HG02840 (cell line): Measurements from ENCODE around the gene EFTUD2.

Source experiments
- ATAC-seq: cut with Tn5 transposase; IDR thresholded peaks from one replicate; pipeline ENCODE4 v1.9.1; 2021; ENCODE audit warnings: mild to moderate bottlenecking, moderate library complexity, moderate number of reproducible peaks; ENCODE audit not compliant: unreplicated experiment, low FRiP score

Gene EFTUD2

DNA sequence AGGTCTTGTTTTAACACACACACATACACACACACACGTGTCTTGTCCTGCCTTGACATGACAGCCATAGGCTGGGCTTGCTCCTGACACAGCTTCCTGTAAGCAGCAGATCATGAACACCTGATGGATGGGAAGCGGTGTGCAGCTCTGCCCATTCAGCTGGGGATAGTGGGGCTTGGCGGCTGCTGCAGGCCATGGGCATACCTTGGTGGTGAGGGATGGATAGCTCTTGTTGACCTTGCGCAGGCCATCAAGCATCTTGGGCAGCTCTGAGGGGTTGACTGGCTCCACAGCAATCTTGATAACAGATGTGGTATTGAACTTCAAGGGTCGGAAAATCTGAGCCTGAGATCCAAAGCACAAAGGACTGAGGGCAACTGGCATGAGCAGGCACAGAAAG lies 39.5 kb downstream of the EFTUD2 start:
- no peak for ATAC-seq

DNA sequence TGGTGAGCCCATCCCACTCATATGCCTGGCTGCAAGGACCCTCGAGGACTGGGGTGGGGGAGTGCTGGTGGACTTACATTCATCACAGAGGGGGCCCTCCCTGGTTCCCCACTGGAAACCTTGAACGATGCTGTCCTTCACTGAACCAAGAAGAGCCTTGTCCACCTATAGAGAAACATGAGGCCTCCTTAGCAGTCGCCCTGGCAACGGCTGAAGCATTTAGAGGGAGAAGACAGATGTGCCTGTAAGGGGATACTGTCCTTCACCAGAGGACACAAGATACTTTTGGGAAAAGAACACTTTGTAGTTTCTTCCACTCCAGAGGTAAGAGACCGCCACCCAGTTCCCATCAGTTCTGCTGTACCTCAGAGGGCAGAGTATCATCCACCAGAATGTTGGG lies 45.1 kb downstream of the EFTUD2 start:
- no peak for ATAC-seq

DNA sequence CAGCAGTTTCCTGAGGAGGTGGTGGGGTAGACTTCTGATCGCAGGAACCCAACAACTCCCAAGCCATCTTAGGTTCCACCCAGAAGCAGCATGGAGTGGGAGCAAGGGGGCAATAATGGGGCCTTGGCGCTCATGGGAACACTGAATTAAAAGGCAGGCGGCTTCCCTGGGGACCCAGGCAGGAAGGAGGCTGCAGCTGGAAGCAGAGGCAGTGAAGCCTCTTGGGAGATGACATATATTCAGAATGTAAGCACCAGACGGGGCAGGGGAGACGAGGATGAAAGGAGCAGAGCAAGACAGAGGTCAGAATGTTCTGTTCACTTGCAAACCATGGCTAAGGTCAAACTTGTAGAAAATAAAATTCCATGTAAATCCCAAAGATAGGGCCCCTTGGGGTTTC lies 48.6 kb downstream of the EFTUD2 start:
- no peak for ATAC-seq

DNA sequence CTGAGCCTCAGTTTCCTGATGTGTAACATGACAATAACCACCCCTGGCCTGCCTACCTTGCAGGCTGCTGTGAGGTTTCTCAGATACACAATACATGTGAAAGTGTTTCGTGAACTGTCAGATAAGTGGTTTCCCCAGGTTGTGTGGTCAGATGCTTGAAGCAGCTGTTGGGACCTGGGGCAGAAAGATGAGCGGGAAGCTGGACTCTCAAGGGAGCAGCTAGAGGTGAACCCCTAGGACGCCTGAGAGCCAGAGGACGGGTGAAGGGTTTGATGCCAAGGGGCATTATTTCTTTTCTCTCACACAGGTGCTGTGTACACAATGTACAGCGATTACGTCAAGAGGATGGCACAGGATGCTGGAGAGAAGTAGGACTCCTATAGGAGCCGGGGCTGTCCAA lies 49.2 kb downstream of the EFTUD2 start:
- no peak for ATAC-seq

DNA sequence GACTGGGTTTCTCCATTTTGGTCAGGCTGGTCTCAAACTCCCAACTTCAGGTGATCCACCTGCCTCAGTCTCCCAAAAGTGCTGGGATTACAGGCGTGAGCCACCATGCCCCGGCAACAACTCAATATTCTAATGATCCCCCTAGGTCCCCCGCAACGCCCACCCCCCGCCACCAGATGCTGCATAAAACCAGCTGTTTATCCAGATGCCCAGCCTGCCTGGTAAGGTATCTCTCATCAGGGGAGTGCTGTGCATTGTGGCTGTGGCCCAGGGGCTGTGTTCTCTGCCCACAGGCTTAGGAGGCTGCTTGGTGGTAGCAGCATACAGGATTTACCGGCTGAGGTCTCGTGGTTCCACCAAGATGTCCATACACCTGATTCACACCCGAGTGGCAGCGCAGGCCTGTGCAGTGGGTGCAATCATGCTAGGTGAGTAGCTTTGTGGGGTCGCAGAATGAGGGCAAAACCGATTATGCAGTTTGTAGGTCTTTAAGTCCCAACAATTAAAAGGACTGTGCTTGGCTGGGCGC lies 50.2 kb downstream of the EFTUD2 start:
- ATAC-seq = no peak

DNA sequence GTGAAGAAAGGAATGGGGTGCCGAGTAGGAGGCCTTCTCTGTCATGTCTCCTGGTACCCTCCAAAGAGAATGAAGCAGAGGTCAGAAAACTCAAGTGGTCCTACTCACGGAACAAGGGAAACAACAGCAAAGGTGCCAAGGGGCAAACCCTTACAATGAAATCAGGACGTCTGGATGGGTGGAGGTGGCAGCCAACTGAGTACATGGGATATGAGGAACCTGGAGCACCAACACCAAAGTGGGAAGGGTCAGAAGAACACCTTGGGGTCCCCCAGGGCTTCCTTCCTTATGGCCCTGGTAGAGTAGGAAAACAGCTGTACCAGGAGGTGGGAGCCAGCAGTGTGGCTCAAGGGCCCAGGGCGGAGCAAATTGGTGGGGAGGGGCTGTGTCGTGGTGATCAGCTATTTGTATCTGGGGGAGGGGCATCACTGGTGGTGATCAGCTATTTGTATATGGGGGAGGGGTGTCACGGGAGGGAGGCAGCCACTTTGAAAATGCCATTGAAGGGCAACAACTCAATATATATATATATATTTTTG lies 50.9 kb downstream of the EFTUD2 start:
- no peak for ATAC-seq

GRCh38 chr17:44847586-44847985 lies 51.7 kb downstream of the EFTUD2 start, which contains the start of gene HIGD1B:
HIGD1B (plus strand) TSS chr17:44847883; CDS start chr17:44848153, 270 bp downstream.
- ATAC-seq = no peak

DNA sequence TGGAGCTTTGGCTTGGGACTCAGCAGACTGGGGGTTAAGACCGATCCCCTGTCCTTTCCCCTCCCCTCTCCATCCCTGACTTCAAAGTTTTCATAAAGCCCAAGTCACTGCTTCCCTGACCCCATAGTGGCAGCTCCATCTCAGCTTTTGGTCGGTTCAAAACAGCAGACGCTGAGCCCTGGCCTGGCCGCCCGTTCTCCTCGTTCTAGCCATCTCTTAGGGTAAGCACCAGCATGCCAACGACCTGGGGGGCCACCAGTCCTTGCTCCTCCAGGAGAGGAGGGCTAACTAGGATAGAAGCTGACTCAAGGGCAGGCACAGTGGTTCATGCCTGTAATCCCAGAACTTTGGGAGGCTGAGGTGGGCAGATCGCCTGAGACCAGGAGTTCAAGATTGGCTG lies 53.0 kb downstream of the EFTUD2 start:
- no peak for ATAC-seq

DNA sequence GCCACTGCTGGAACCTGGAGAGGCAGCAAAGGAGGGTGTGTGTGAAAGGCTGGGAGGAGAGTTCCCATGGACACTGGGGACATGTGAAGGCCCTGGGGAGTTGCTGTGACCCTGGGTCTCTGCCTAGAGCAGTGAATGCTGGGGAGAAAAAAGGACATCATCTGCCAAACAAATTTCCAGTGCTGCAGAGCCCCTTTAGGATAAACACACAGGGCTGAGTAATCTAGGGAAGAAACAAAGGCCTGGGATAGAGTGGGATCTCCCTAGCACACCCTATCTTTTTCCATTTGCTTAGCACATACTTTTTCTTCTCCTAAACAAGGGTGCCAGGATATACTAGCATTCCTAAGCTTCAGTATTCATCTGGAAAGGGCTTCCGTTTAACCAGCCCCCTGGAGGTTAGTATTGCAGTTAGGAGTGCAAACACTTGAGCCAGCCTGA lies 54.8 kb downstream of the EFTUD2 start:
- no peak for ATAC-seq

GRCh38 chr17:44842748-44843147 lies 56.5 kb downstream of the EFTUD2 start:
- ATAC-seq = no peak

- no peak for ATAC-seq
These were observed 58.3 kb downstream of the EFTUD2 start for GRCh38 chr17:44840936-44841335.

GRCh38 chr17:44840274-44840673 lies 59.0 kb downstream of the EFTUD2 start:
- no peak for ATAC-seq

GRCh38 chr17:44837196-44837595 lies 62.0 kb downstream of the EFTUD2 start:
- no peak for ATAC-seq

DNA sequence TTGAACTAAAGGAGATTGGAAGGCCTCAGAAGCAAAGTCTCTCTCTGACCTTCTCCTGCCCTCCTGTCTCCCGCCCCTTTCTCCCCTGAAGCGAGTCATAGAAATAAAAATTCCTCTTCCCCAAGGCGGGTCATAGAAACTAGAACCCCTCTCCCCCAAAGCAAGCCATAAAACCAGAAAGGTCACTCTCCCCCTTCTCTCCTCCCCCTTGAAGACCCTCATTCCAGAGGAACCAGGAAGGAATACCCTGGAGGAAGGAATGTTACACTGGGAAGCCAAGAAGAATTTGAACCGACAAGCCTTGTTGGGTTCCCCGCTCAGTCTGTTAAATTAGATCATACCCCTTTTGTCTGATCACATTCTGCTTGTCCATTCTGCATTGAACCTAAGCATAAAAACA lies 66.4 kb downstream of the EFTUD2 start:
- ATAC-seq = no peak

DNA sequence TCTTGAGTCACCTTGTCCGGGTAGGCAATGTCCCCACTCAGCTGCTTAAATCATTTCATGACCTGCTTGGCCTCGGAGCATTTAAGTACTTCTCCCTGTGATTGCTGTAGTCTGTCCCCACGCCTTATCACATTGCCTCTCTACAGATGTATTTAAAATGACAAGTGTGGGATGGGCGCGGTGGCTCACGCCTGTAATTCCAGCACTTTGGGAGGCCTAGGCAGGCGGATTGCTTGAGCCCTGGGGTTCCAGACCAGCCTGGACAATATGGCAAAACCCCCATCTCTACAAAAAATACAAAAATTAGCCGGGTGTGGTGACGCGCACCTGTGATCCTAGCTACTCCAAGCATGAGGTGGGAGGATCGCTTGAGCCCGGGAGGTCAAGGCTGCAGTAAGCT lies 67.9 kb downstream of the EFTUD2 start:
- no peak for ATAC-seq

- ATAC-seq = no peak
These were observed 68.6 kb downstream of the EFTUD2 start for GRCh38 chr17:44830359-44831288.

GRCh38 chr17:44829523-44830358 lies 69.5 kb downstream of the EFTUD2 start, which contains the start of gene GJC1:
GJC1 (minus strand) TSS chr17:44830287; CDS start chr17:44805817, 24,470 bp downstream.
- no peak for ATAC-seq

DNA sequence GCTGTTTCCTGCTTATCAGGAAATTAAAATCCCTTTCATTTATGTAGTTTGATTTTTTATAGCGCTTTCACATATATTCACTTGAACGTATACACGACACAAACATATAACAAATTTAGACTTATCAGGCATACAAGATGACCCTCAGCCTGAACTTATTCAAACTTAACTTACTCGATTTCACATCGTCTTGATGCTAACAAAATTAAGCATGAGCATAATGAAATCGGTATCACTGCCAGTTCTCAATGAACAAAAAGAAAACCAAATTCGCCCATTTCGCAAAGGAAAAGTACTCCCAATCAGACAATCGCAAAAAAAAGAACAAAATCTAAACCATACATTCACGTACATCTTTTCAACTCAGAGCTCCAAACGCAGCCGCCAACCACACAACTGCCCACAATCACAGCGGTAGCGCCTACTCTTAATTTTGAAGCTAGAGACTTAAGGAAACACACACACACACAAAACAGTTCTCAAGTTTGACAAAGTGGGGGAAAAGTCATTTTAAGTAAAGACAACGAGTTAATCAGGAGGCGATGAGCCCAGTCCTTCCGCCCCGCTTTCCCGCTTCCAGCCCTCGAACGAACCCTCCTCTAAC lies 70.2 kb downstream of the EFTUD2 start:
- ATAC-seq = no peak

- no peak for ATAC-seq
These were observed 71.4 kb downstream of the EFTUD2 start for GRCh38 chr17:44827863-44828262.

DNA sequence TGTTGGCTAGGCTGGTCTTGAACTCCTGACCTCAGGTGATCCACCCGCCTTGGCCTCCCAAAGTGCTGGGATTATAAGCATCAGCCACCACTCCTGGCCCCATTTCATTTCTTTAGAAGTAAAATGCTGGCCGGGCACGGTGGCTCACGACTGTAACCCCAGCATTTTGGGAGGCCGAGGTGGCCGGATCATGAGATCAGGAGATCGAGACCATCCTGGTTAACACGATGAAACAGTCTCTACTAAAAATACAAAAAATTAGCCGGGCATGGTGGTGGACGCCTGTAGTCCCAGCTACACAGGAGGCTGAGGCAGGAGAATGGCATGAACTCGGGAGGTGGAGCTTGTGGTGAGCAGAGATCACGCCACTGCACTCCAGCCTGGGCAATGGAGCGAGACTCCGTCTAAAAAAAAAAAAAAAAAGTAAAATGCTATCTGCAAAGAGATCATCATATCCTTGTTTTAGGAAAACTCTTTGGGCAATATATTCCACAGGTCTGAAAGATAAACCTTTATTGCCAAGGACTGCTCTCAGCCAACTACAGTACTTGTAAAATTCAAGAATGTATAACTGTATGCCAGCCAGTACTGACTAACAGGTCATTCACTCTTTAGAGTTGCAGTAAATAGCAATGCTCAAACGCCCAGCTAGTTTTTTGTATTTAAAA lies 73.0 kb downstream of the EFTUD2 start:
- ATAC-seq = no peak
